Measurements from ENCODE around the gene MINPP1.

GRCh38 chr10:87500646-87501048 is 4.0 kb upstream of the MINPP1 start:
- TF ChIP-seq ZNF384 (IDR thresholded peaks at IDR 0.05) (no peak), SP1 (IDR thresholded peaks at IDR 0.05) (no peak), NFRKB (IDR thresholded peaks at IDR 0.05) (no peak), FOXM1 (IDR thresholded peaks at IDR 0.05; ENCODE audit: borderline replicate concordance) (no peak), FOXA1 (IDR thresholded peaks at IDR 0.05) (no peak), HDGF (IDR thresholded peaks at IDR 0.05; ENCODE audit: borderline replicate concordance) (no peak), PKNOX1 (IDR thresholded peaks at IDR 0.05) (no peak), TARDBP (IDR thresholded peaks at IDR 0.05) (no peak), LEF1 (IDR thresholded peaks at IDR 0.05; ENCODE audit: borderline replicate concordance) (no peak), ELF4 (IDR thresholded peaks at IDR 0.05) (no peak), SUZ12 (IDR thresholded peaks at IDR 0.05) (no peak), BHLHE40 (IDR thresholded peaks at IDR 0.05; ENCODE audit: borderline replicate concordance) (no peak)
